ENCODE results near the gene BMERB1. TPM values are rescaled to one million over a fixed set of nuclear protein-coding genes. Genes with fewer than 3 reads are reported as not detected.

Gene BMERB1
- total RNA-seq, 1 experiment from 2014 or later, result 80.0 TPM

DNA sequence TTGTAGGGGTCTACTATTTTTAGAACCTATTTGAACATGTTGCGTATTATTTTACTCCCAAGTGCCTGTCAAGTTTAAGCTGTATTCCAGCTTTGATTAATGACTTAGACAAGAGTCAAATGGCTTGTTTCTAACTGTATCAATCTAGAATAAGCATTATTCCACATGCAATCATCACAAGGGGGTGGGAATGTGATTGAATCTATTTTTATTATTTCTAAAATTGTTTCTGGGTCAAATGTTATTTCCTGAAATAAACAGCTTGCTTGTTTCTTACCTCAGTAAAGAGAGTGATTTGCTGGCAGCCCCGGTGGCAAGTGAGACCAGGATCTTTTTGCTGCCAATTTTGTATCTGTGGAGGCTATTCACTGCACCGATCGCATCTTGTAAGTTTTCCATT is 187.1 kb downstream of the BMERB1 start:
- intact Hi-C loops (cut with micrococcal nuclease; ENCODE audit: unreplicated experiment), result no loop called here
- in situ Hi-C loops (cut with HindIII; ENCODE audit: low pct_unique_long_range_greater_than_20kb, low sequenced_read_pairs), result no loop called here
- POLR2A ChIA-PET, result interaction anchor here (0.6 kb wide), 2 partner anchors 22 to 1471 kb away, joined by 3 to 5 read pairs; partner anchors contain the start of gene MARF1
- no peaks in the 10 kb centered on the region for H3K27me3 ChIP-seq (ENCODE audit: control insufficient read depth, insufficient read depth, low read length)
- TF ChIP-seq, protein P1, sequence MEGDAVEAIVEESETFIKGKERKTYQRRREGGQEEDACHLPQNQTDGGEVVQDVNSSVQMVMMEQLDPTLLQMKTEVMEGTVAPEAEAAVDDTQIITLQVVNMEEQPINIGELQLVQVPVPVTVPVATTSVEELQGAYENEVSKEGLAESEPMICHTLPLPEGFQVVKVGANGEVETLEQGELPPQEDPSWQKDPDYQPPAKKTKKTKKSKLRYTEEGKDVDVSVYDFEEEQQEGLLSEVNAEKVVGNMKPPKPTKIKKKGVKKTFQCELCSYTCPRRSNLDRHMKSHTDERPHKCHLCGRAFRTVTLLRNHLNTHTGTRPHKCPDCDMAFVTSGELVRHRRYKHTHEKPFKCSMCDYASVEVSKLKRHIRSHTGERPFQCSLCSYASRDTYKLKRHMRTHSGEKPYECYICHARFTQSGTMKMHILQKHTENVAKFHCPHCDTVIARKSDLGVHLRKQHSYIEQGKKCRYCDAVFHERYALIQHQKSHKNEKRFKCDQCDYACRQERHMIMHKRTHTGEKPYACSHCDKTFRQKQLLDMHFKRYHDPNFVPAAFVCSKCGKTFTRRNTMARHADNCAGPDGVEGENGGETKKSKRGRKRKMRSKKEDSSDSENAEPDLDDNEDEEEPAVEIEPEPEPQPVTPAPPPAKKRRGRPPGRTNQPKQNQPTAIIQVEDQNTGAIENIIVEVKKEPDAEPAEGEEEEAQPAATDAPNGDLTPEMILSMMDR (IDR thresholded peaks at IDR 0.05), result no peak
- TF ChIP-seq TCF7L2 (IDR thresholded peaks at IDR 0.05; ENCODE audit: low read depth, low read length), result no peak
- TF ChIP-seq, protein P2, sequence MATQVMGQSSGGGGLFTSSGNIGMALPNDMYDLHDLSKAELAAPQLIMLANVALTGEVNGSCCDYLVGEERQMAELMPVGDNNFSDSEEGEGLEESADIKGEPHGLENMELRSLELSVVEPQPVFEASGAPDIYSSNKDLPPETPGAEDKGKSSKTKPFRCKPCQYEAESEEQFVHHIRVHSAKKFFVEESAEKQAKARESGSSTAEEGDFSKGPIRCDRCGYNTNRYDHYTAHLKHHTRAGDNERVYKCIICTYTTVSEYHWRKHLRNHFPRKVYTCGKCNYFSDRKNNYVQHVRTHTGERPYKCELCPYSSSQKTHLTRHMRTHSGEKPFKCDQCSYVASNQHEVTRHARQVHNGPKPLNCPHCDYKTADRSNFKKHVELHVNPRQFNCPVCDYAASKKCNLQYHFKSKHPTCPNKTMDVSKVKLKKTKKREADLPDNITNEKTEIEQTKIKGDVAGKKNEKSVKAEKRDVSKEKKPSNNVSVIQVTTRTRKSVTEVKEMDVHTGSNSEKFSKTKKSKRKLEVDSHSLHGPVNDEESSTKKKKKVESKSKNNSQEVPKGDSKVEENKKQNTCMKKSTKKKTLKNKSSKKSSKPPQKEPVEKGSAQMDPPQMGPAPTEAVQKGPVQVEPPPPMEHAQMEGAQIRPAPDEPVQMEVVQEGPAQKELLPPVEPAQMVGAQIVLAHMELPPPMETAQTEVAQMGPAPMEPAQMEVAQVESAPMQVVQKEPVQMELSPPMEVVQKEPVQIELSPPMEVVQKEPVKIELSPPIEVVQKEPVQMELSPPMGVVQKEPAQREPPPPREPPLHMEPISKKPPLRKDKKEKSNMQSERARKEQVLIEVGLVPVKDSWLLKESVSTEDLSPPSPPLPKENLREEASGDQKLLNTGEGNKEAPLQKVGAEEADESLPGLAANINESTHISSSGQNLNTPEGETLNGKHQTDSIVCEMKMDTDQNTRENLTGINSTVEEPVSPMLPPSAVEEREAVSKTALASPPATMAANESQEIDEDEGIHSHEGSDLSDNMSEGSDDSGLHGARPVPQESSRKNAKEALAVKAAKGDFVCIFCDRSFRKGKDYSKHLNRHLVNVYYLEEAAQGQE (IDR thresholded peaks at IDR 0.05; ENCODE audit: insufficient read depth in 1 of 2, low read depth in 2 of 2, low read length in 1 of 2), result no peak
- no peak for TF ChIP-seq SIN3A (IDR thresholded peaks at IDR 0.05; ENCODE audit: borderline replicate concordance, insufficient read depth, low read depth, low read length)
- TF ChIP-seq POLR2AphosphoS5 (IDR thresholded peaks at IDR 0.05; ENCODE audit: low read depth, low read length), result no peak
- CTCF ChIA-PET, result interaction anchor here (1.6 kb wide), 1 partner anchor 22 kb away, joined by 4 read pairs; the partner anchor contains the start of gene MARF1
- H3K36me3 ChIP-seq (ENCODE audit: control insufficient read depth, insufficient read depth, low read length), result peaks cover 23% of the 10 kb centered on the region
- DNase-seq (ENCODE audit: low read depth, low spot score), result no peak
- no TSS peak for BruUV-seq (replicated peaks)
- no peaks in the 10 kb centered on the region for H3K4me1 ChIP-seq (ENCODE audit: control insufficient read depth, insufficient read depth, low read length)
- no peak overlapping the region for H3K27ac ChIP-seq (ENCODE audit: low read length)
- no peak overlapping the region for H3K4me3 ChIP-seq (ENCODE audit: low read depth in 2 of 2, low read length in 2 of 2)
- no peak for ATAC-seq
- H3K9me3 ChIP-seq (ENCODE audit: control insufficient read depth, insufficient read depth, low read depth, low read length), result no peaks in the 10 kb centered on the region

DNA sequence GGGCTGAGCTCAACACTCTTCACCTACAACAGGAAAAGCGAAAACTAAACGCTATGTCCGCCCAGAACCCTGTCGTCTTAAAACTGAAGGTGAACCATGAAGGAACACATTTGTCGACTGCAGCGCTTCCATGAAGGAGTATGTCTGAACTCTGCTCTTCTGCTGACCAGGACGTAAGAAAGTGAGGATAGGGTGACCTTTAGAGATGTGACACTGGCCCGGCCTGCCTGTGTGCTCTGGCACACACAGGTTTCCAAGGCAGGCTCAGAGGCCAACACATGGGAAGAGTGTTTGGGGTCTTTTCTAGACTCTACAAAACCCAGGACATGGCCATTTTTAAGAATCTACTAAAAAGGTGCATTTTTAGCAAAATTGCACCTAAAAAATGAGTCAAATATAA is 187.5 kb downstream of the BMERB1 start:
- no TSS peak for BruUV-seq (replicated peaks)
- in situ Hi-C loops (cut with HindIII; ENCODE audit: low pct_unique_long_range_greater_than_20kb, low sequenced_read_pairs), result no loop called here
- POLR2A ChIA-PET, result interaction anchor here (0.6 kb wide), 1 partner anchor 1470 kb away, joined by 3 read pairs; no protein-coding TSS in a partner anchor
- TF ChIP-seq, protein P1 (IDR thresholded peaks at IDR 0.05), result no peak
- TF ChIP-seq SIN3A (IDR thresholded peaks at IDR 0.05; ENCODE audit: borderline replicate concordance, insufficient read depth, low read depth, low read length) (no peak), TCF7L2 (IDR thresholded peaks at IDR 0.05; ENCODE audit: low read depth, low read length) (no peak), POLR2AphosphoS5 (IDR thresholded peaks at IDR 0.05; ENCODE audit: low read depth, low read length) (no peak)
- TF ChIP-seq, protein P2 (IDR thresholded peaks at IDR 0.05; ENCODE audit: insufficient read depth in 1 of 2, low read depth in 2 of 2, low read length in 1 of 2), result no peak
- Histone ChIP-seq H3K27ac (ENCODE audit: low read length) (no peak overlapping the region), H3K4me1 (ENCODE audit: control insufficient read depth, insufficient read depth, low read length) (no peaks in the 10 kb centered on the region), H3K36me3 (ENCODE audit: control insufficient read depth, insufficient read depth, low read length) (peaks cover 23% of the 10 kb centered on the region), H3K9me3 (ENCODE audit: control insufficient read depth, insufficient read depth, low read depth, low read length) (no peaks in the 10 kb centered on the region), H3K4me3 (ENCODE audit: low read depth in 2 of 2, low read length in 2 of 2) (no peak overlapping the region), H3K27me3 (ENCODE audit: control insufficient read depth, insufficient read depth, low read length) (no peaks in the 10 kb centered on the region)
- CTCF ChIA-PET, result interaction anchor here (0.6 to 1.6 kb wide), 2 partner anchors 21 to 142 kb away, joined by 3 to 4 read pairs; partner anchors contain the start of gene MARF1
- intact Hi-C loops (cut with micrococcal nuclease; ENCODE audit: unreplicated experiment), result no loop called here
- no peak for DNase-seq (ENCODE audit: low read depth, low spot score)
- ATAC-seq, result no peak
